ENCODE measurements around the gene CIB4. TPM values are rescaled to one million over a fixed set of nuclear protein-coding genes. Genes with fewer than 3 reads are reported as not detected.

CIB4 gene
- total and polyA plus RNA-seq, 2 experiments from 2014 or later, result not detected

DNA sequence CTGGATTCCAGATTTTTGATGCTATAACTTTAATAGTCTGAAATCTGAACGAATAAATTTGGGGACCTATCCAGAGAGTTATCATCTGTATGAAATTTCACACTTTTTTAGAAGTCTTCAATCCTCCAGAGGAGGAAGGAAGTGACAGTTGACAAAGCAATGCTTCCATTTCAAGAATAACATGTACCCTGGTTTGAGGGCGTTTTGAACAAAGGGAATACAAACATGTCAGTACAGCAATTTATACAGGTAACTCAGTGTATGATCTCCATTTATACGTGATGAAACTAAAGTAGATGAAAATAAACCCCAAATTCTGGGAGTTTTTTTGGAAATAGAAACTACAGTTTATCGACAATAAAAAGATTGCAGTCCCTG is 42.2 kb downstream of the CIB4 start:
- Histone ChIP-seq H3K27ac (no peak overlapping the region), H3K79me2 (ENCODE audit: insufficient read depth) (no peaks in the 10 kb centered on the region), H3K4me2 (ENCODE audit: unreplicated experiment) (no peak overlapping the region), H3K9me2 (ENCODE audit: insufficient read depth) (no peaks in the 10 kb centered on the region), H3F3A (ENCODE audit: insufficient read depth) (no peaks in the 10 kb centered on the region), H3K4me3 (no peak overlapping the region), H2AFZ (no peak overlapping the region), H3K36me3 (ENCODE audit: low read depth) (no peaks in the 10 kb centered on the region), H3K9ac (no peak overlapping the region), H4K20me1 (ENCODE audit: insufficient read depth) (no peaks in the 10 kb centered on the region), H3K27me3 (replicated peaks; ENCODE audit: insufficient read depth) (peaks cover 62% of the 10 kb centered on the region), H3K4me1 (ENCODE audit: insufficient read depth) (no peaks in the 10 kb centered on the region), H3K9me3 (ENCODE audit: low read depth) (no peaks in the 10 kb centered on the region)
- no peak for DNase-seq
- no peak for TF ChIP-seq EZH2phosphoT487 (IDR thresholded peaks at IDR 0.05; ENCODE audit: insufficient read depth, low read depth)
- no peak for TF ChIP-seq EZH2 (IDR thresholded peaks at IDR 0.05; ENCODE audit: insufficient read depth, poor library complexity, severe bottlenecking)
- in situ Hi-C loops (cut with MboI), result no loop called here
- WGBS, 2 experiments (ENCODE audit: low coverage in 1 of 2, low lambda C conversion rate in 2 of 2, missing lambda C conversion rate in 2 of 2), result 49 to 51% methylated on average over 4 of the region's 4 CpGs

DNA sequence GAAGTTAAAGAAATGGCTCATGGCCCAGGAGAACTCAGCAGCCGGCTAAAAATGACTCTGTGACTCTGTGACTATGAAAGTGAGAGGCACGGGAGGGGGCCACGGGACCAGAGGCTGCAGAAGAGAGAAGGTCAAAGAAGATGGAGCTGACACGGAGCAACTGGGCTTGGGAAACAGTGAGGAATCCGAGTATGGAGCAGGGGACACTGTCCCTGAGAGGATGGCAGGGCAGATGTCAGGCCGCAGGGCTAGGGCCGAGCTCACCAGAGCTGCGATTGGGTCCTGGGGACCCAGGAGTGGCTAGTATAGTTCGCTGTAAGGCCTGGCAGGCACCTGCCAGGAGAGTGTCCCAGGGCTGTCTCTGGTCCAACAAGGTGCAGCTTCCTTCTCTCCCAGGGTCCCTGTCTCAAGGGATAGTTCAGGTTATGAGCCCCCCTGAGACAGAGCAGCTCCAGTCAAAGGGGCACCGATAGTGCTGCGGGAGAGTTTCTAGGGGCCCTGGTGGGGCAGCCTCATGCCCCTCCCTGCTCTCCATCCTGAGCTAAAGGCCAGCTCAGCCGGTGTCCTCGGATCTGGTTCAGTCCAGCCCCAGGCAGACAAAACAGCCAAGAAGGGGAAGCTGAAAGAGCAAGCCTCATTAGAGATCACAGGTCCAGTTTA is 42.7 kb downstream of the CIB4 start:
- Histone ChIP-seq H3K79me2 (ENCODE audit: insufficient read depth) (no peaks in the 10 kb centered on the region), H2AFZ (no peak overlapping the region), H3K4me1 (ENCODE audit: insufficient read depth) (no peaks in the 10 kb centered on the region), H3K36me3 (ENCODE audit: low read depth) (no peaks in the 10 kb centered on the region), H3F3A (ENCODE audit: insufficient read depth) (no peaks in the 10 kb centered on the region), H3K9me2 (ENCODE audit: insufficient read depth) (no peaks in the 10 kb centered on the region), H3K9me3 (ENCODE audit: low read depth) (no peaks in the 10 kb centered on the region), H4K20me1 (ENCODE audit: insufficient read depth) (no peaks in the 10 kb centered on the region), H3K27me3 (replicated peaks; ENCODE audit: insufficient read depth) (peaks cover 62% of the 10 kb centered on the region), H3K27ac (no peak overlapping the region), H3K4me2 (ENCODE audit: unreplicated experiment) (no peak overlapping the region), H3K4me3 (no peak overlapping the region), H3K9ac (no peak overlapping the region)
- TF ChIP-seq EZH2 (IDR thresholded peaks at IDR 0.05; ENCODE audit: insufficient read depth, poor library complexity, severe bottlenecking) (no peak), EZH2phosphoT487 (IDR thresholded peaks at IDR 0.05; ENCODE audit: insufficient read depth, low read depth) (no peak)
- no peak for DNase-seq
- WGBS, 2 experiments (ENCODE audit: low coverage in 1 of 2, low lambda C conversion rate in 2 of 2, missing lambda C conversion rate in 2 of 2), result 51 to 53% methylated on average over 13 of the region's 13 CpGs
- in situ Hi-C loops (cut with MboI), result no loop called here

DNA sequence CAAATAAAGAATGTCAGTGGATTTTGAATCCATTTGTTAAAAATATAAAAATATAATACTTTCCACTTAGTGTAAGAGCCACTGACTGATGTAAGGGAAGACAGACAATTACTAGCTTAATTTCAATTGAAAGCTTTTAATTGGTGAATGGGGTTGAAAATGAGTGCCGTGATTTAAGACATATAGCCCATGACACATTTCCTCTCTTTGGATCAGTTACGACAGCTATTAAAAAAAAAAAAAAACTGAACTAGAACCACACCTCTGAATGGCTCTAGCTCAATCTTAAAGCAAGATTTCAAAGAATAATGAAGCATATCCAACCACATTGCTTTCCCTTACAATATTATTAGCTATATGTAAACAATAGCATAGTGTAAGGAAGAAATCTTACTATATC is 44.0 kb downstream of the CIB4 start:
- no peak overlapping the region for H3K4me2 ChIP-seq (ENCODE audit: unreplicated experiment)
- H3K9me3 ChIP-seq (ENCODE audit: low read depth), result no peaks in the 10 kb centered on the region
- WGBS, 2 experiments (ENCODE audit: low coverage in 1 of 2, low lambda C conversion rate in 2 of 2, missing lambda C conversion rate in 2 of 2), result 5 to 10% methylated on average over 2 of the region's 2 CpGs
- no peak overlapping the region for H2AFZ ChIP-seq
- peaks cover 64% of the 10 kb centered on the region for H3K27me3 ChIP-seq (replicated peaks; ENCODE audit: insufficient read depth)
- H3K36me3 ChIP-seq (ENCODE audit: low read depth), result no peaks in the 10 kb centered on the region
- H3K27ac ChIP-seq, result no peak overlapping the region
- no peaks in the 10 kb centered on the region for H3K4me1 ChIP-seq (ENCODE audit: insufficient read depth)
- no peak overlapping the region for H3K9ac ChIP-seq
- in situ Hi-C loops (cut with MboI), result no loop called here
- H4K20me1 ChIP-seq (ENCODE audit: insufficient read depth), result no peaks in the 10 kb centered on the region
- H3K9me2 ChIP-seq (ENCODE audit: insufficient read depth), result no peaks in the 10 kb centered on the region
- peak; percentile 20 for DNase-seq
- H3F3A ChIP-seq (ENCODE audit: insufficient read depth), result no peaks in the 10 kb centered on the region
- no peak for TF ChIP-seq EZH2 (IDR thresholded peaks at IDR 0.05; ENCODE audit: insufficient read depth, poor library complexity, severe bottlenecking)
- no peak for TF ChIP-seq EZH2phosphoT487 (IDR thresholded peaks at IDR 0.05; ENCODE audit: insufficient read depth, low read depth)
- H3K4me3 ChIP-seq, result no peak overlapping the region
- no peaks in the 10 kb centered on the region for H3K79me2 ChIP-seq (ENCODE audit: insufficient read depth)

DNA sequence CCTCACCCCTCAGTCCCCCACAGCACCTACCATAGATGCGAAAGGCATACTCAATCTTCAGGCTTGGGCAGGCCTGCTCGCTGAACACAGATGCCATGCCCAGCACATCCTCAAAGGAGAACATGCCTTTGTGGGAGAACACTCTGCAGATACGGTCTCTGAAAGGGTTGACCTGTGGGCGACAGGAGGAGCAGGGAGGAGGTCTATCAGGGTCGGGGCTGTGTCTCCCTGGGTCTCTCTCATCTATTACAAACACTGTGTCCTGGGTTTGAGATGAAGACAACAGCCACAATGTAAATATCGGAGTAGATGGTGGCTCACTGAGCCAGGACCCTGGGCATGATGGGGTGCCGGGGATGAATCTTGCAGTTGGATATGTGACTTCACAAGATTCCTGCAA is 46.0 kb downstream of the CIB4 start:
- H3K9ac ChIP-seq, result no peak overlapping the region
- no peak for DNase-seq
- TF ChIP-seq EZH2phosphoT487 (IDR thresholded peaks at IDR 0.05; ENCODE audit: insufficient read depth, low read depth) (no peak), EZH2 (IDR thresholded peaks at IDR 0.05; ENCODE audit: insufficient read depth, poor library complexity, severe bottlenecking) (no peak)
- WGBS, 2 experiments (ENCODE audit: low coverage in 1 of 2, low lambda C conversion rate in 2 of 2, missing lambda C conversion rate in 2 of 2), result 46 to 47% methylated on average over 7 of the region's 7 CpGs
- in situ Hi-C loops (cut with MboI), result no loop called here
- H3K9me3 ChIP-seq (ENCODE audit: low read depth), result no peaks in the 10 kb centered on the region
- H3K36me3 ChIP-seq (ENCODE audit: low read depth), result no peaks in the 10 kb centered on the region
- no peak overlapping the region for H3K27ac ChIP-seq
- no peaks in the 10 kb centered on the region for H3K4me1 ChIP-seq (ENCODE audit: insufficient read depth)
- H3K27me3 ChIP-seq (replicated peaks; ENCODE audit: insufficient read depth), result peaks cover 71% of the 10 kb centered on the region
- H4K20me1 ChIP-seq (ENCODE audit: insufficient read depth), result no peaks in the 10 kb centered on the region
- H2AFZ ChIP-seq, result no peak overlapping the region
- no peak overlapping the region for H3K4me2 ChIP-seq (ENCODE audit: unreplicated experiment)
- no peak overlapping the region for H3K4me3 ChIP-seq
- H3F3A ChIP-seq (ENCODE audit: insufficient read depth), result no peaks in the 10 kb centered on the region
- no peaks in the 10 kb centered on the region for H3K79me2 ChIP-seq (ENCODE audit: insufficient read depth)
- H3K9me2 ChIP-seq (ENCODE audit: insufficient read depth), result no peaks in the 10 kb centered on the region

Measured in GM23248 (cell line).